GM12878 (cell line): ENCODE data around the gene FRAS1. TPM values are rescaled to one million over a fixed set of nuclear protein-coding genes. Genes with fewer than 3 reads are reported as not detected.
A peak's percentile ranks its signal among the peaks of the same experiment; 100 is the strongest.

Source experiments
- ATAC-seq: fragments of 200-7000 bp; cut with Tn5 transposase; 3 replicates; pipeline ENCODE4 v1.9.1; 2020; ENCODE audit warnings: mild to moderate bottlenecking, moderate library complexity
- BruUV-seq: library from RNA; stranded (reverse); fragments of 400-500 nt; replicated peaks from 2 replicates; lab custom pipeline; 2021; lab: Mats Ljungman, UMichigan
- CTCF ChIA-PET: fragments of 300-600 bp; sonication (Branson Sonifier 250); formaldehyde crosslinking; extraction: SDS; loops from one replicate; lab custom pipeline; 2021; ENCODE audit warnings: inconsistent platforms; lab: Yijun Ruan, JAX
- POLR2A ChIA-PET: fragments of 350-600 bp; formaldehyde crosslinking; extraction: SDS; loops from one replicate; lab custom pipeline; 2021; ENCODE audit warnings: inconsistent platforms; lab: Charles Lee
- RAD21 ChIA-PET: fragments of 300-600 bp; sonication (Branson Sonifier 250); formaldehyde crosslinking; loops from one replicate; lab custom pipeline; 2023; ENCODE audit warnings: antibody characterized with exemption; ENCODE audit not compliant: unreplicated experiment; lab: Charles Lee
- SMC1A ChIA-PET: fragments of 300-600 bp; sonication (Branson Sonifier 250); formaldehyde crosslinking; loops from one replicate; lab custom pipeline; 2023; ENCODE audit not compliant: unreplicated experiment, uncharacterized antibody; lab: Charles Lee
- DNase-seq: peaks from one replicate; pipeline ENCODE4 v3.0.0-alpha.2; 2011; ENCODE audit warnings: low read depth, low spot score
- FAIRE-seq: peaks from 3 replicates; lab custom pipeline; 2011; peaks lifted over from hg19 to GRCh38; lab: Jason Lieb, UNC
- H2AFZ ChIP-seq: 2 replicates; pipeline ENCODE4 v1.6.0; 2011; ENCODE audit warnings: low read depth, low read length, control low read depth; ENCODE audit not compliant: control insufficient read depth
- H3K27ac ChIP-seq: 2 replicates; pipeline ENCODE4 v1.5.1; 2011; ENCODE audit warnings: control low read depth; ENCODE audit not compliant: control insufficient read depth, insufficient read depth
- H3K27me3 ChIP-seq, 2 experiments: replicated peaks in 1 of 2; 2 replicates each; pipeline versions ENCODE4 v1.6.0 to v1.6.1; 2011; ENCODE audit warnings: low read length in 1 of 2; ENCODE audit not compliant: control insufficient read depth in 2 of 2, insufficient read depth in 2 of 2
- H3K36me3 ChIP-seq, 2 experiments: 2 replicates each; pipeline ENCODE4 v1.5.1; 2011; ENCODE audit warnings: low read length in 1 of 2; ENCODE audit not compliant: control insufficient read depth in 2 of 2, insufficient read depth in 2 of 2
- H3K4me1 ChIP-seq: 2 replicates; pipeline ENCODE4 v1.6.1; 2011; ENCODE audit warnings: mild to moderate bottlenecking, low read length, moderate library complexity, mixed read lengths; ENCODE audit not compliant: control insufficient read depth, insufficient read depth
- H3K4me2 ChIP-seq: 2 replicates; pipeline ENCODE4 v1.6.0; 2011; ENCODE audit warnings: control low read depth; ENCODE audit not compliant: control insufficient read depth, insufficient read depth
- H3K4me3 ChIP-seq: fragments of 200-600 bp; sonication (generic); 2 replicates; pipeline ENCODE4 v1.5.1; 2016
- H3K79me2 ChIP-seq: 2 replicates; pipeline ENCODE4 v1.6.0; 2011; ENCODE audit warnings: low read length; ENCODE audit not compliant: control insufficient read depth, insufficient read depth
- H3K9ac ChIP-seq: 2 replicates; pipeline ENCODE4 v1.8.0; 2011; ENCODE audit warnings: low read length, control low read depth, mixed read lengths; ENCODE audit not compliant: control insufficient read depth, insufficient read depth
- H3K9me3 ChIP-seq: replicated peaks from 3 replicates; pipeline ENCODE4 v1.5.1; 2011; ENCODE audit warnings: mild to moderate bottlenecking, low read length; ENCODE audit not compliant: control insufficient read depth, insufficient read depth
- H4K20me1 ChIP-seq: 2 replicates; pipeline ENCODE4 v1.6.0; 2011; ENCODE audit not compliant: control insufficient read depth, insufficient read depth
- CHD2 ChIP-seq: IDR thresholded peaks from 2 replicates; pipeline ENCODE4 v1.6.1; 2011; ENCODE audit warnings: low read depth, low read length, improper control_type of control experiment, borderline replicate concordance
- DPF2 ChIP-seq: fragments of 450-650 bp; IDR thresholded peaks from 2 replicates; pipeline ENCODE4 v1.6.1; 2017; ENCODE audit warnings: mild to moderate bottlenecking
- ESRRA ChIP-seq: IDR thresholded peaks from 2 replicates; pipeline ENCODE4 v1.6.1; 2012; ENCODE audit warnings: mild to moderate bottlenecking, low read length, improper control_type of control experiment
- EZH2 ChIP-seq: IDR thresholded peaks from 2 replicates; pipeline ENCODE4 v1.6.1; 2012; ENCODE audit warnings: low read depth, mild to moderate bottlenecking, control low read depth, inconsistent platforms, low read length, borderline replicate concordance; ENCODE audit not compliant: control insufficient read depth
- FOS ChIP-seq: IDR thresholded peaks from 3 replicates; pipeline ENCODE4 v1.6.1; 2011; ENCODE audit warnings: borderline replicate concordance; ENCODE audit not compliant: insufficient read length; ENCODE audit errors: extremely low read depth
- HDAC2 ChIP-seq: fragments of 200-600 bp; sonication (generic); IDR thresholded peaks from 2 replicates; pipeline ENCODE4 v1.6.1; 2017
- IKZF1 ChIP-seq: fragments of 450-650 bp; conservative IDR thresholded peaks from 2 replicates; pipeline ENCODE4 v1.6.1; 2017; ENCODE audit warnings: antibody characterized with exemption, mild to moderate bottlenecking
- IKZF2 ChIP-seq, 2 experiments: fragments of 450-650 bp; IDR thresholded peaks; 2 replicates each; pipeline ENCODE4 v1.6.1; 2017; ENCODE audit warnings: mild to moderate bottlenecking in 2 of 2, moderate library complexity in 2 of 2
- MEF2B ChIP-seq: fragments of 450-650 bp; IDR thresholded peaks from 2 replicates; pipeline ENCODE4 v1.6.1; 2018; ENCODE audit warnings: mild to moderate bottlenecking, moderate library complexity; ENCODE audit not compliant: partially characterized antibody, poor library complexity, severe bottlenecking
- MTA2 ChIP-seq: fragments of 450-650 bp; IDR thresholded peaks from 2 replicates; pipeline ENCODE4 v1.6.1; 2016; ENCODE audit warnings: low read depth, mild to moderate bottlenecking, moderate library complexity
- PML ChIP-seq: IDR thresholded peaks from 2 replicates; pipeline ENCODE4 v1.6.1; 2012; ENCODE audit warnings: low read length, inconsistent platforms
- RCOR1 ChIP-seq: conservative IDR thresholded peaks from 2 replicates; pipeline ENCODE4 v1.6.1; 2012; ENCODE audit warnings: low read depth, low read length, improper control_type of control experiment
- SIN3A ChIP-seq: IDR thresholded peaks from 2 replicates; pipeline ENCODE4 v1.6.1; 2012; ENCODE audit warnings: low read depth, low read length, improper control_type of control experiment
- SMAD1 ChIP-seq: fragments of 450-650 bp; IDR thresholded peaks from 2 replicates; pipeline ENCODE4 v1.6.1; 2018; ENCODE audit warnings: mild to moderate bottlenecking, low read depth; ENCODE audit not compliant: partially characterized antibody
- SPI1 ChIP-seq: IDR thresholded peaks from 2 replicates; pipeline ENCODE4 v1.6.1; 2011; ENCODE audit warnings: low read depth, mild to moderate bottlenecking, low read length, moderate library complexity, borderline replicate concordance; ENCODE audit not compliant: insufficient read depth
- SUZ12 ChIP-seq: fragments of 200-600 bp; sonication (generic); IDR thresholded peaks from one replicate; pipeline ENCODE4 v1.6.1; 2018; ENCODE audit warnings: antibody characterized with exemption, mild to moderate bottlenecking; ENCODE audit not compliant: unreplicated experiment
- TCF7 ChIP-seq: IDR thresholded peaks from 2 replicates; pipeline ENCODE4 v1.6.1; 2014; ENCODE audit warnings: antibody characterized with exemption, borderline replicate concordance
- ZNF384 ChIP-seq: IDR thresholded peaks from 2 replicates; pipeline ENCODE4 v1.6.1; 2012; ENCODE audit warnings: low read depth, mild to moderate bottlenecking, low read length, improper control_type of control experiment, borderline replicate concordance
- WGBS: methylation state at CpG from one replicate; pipeline ENCODE4 v1.1.6; 2016; ENCODE audit warnings: low lambda C conversion rate; ENCODE audit not compliant: insufficient replicate concordance, insufficient coverage; ENCODE audit errors: missing lambda C conversion rate; 5-methylcytosine and 5-hydroxymethylcytosine counted together
- in situ Hi-C: fragments of 300-500 bp; cut with MboI; formaldehyde crosslinking; loops from 9 replicates; pipeline ENCODE4 v1.14.3; 2018; ENCODE audit warnings: mixed read lengths
- intact Hi-C: fragments of 100-400 bp; cut with micrococcal nuclease; formaldehyde crosslinking; loops from one replicate; pipeline ENCODE4 v1.14.2; 2022; ENCODE audit not compliant: unreplicated experiment
- polyA plus RNA-seq, 11 experiments: library from polyadenylated mRNA; depleted of rRNA in 4 of 11; unstranded in 6 of 11; stranded (reverse) in 5 of 11; fragments of >200 nt; fragmentation: Nextera tagmentation in 4 of 11; fragmentation: Illumina TruSeq in 1 of 11; extraction: Ambion mirVana in 4 of 11; extraction: Trizol in 1 of 11; gene quantifications; 1 replicate in 1 of 11; 2 replicates in 10 of 11; pipeline versions ENCODE4 v1.2.1 to v1.2.3, GENCODE V29; 2011 to 2016; ENCODE audit warnings: inconsistent platforms in 2 of 11, missing spikeins in 2 of 11, low read depth in 1 of 11
- total RNA-seq, 4 experiments: library from RNA; depleted of rRNA in 3 of 4; stranded (reverse); fragments of >200 nt in 3 of 4; fragmentation: Illumina TruSeq in 1 of 4; extraction: Trizol in 1 of 4; gene quantifications; 2 replicates each; pipeline versions ENCODE4 v1.2.1 to v1.2.3, GENCODE V29; 2013 to 2021
- TF ChIP-seq, protein P1 (sequence below): fragments of 450-650 bp; IDR thresholded peaks from 2 replicates; pipeline ENCODE4 v1.6.1; 2016; ENCODE audit warnings: mild to moderate bottlenecking, moderate library complexity, borderline replicate concordance

FRAS1 gene
- total and polyA plus RNA-seq, 10 of the 15 experiments (the other 5 are each of a cell fraction or from before 2014, with no cell fraction given), result 0.08 to 11.7 (median 0.20) TPM

- TF ChIP-seq FOS (no peak), EZH2 (no peak), DPF2 (no peak), ESRRA (no peak)
- TF ChIP-seq, all 136 proteins: peak for 0
These were observed 320.4 kb downstream of the FRAS1 start (continued) for GRCh38 chr4:78377555-78377954.

DNA sequence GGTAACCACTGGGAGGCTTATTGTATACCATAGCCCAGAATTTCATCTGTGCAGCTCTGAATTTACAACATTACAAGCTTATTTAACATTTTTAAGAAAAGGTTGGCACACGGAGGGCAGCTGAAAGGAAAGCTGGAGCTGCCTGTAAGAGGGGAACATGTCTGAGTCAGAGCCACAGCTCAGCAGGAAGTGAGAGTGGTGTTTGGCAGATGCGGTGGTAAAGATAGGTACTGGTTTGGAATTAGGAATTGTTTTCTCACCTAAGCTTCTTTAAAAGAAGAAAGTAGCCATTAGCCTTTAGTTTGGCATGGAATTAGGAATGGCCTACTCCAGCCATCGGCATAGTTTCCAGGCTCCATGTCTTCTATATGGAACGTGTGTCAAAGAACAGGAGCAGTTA, 321.9 kb downstream of the FRAS1 start:
- 8% methylated on average over 4 of the region's 4 CpGs for WGBS
- Histone ChIP-seq H3K27me3 (no peaks in the 10 kb centered on the region), H3K9ac (no peak overlapping the region), H4K20me1 (no peaks in the 10 kb centered on the region), H3K79me2 (no peaks in the 10 kb centered on the region), H3K27ac (no peak overlapping the region), H3K9me3 (no peaks in the 10 kb centered on the region), H3K4me1 (no peaks in the 10 kb centered on the region), H2AFZ (no peak overlapping the region), H3K4me2 (no peak overlapping the region), H3K36me3 (no peaks in the 10 kb centered on the region), H3K4me3 (no peak overlapping the region)
- ChIA-PET CTCF (interaction anchor here (0.6 kb wide), 1 partner anchor 87 kb away, joined by 3 read pairs; no protein-coding TSS in a partner anchor), SMC1A (interaction anchor here (0.6 to 1.4 kb wide), 5 partner anchors 17 to 319 kb away, joined by 3 to 6 read pairs (median 3); no protein-coding TSS in a partner anchor), POLR2A (no interaction called here), RAD21 (interaction anchor here (1.2 to 2.1 kb wide), 2 partner anchors 215 to 319 kb away, joined by 3 to 9 read pairs; no protein-coding TSS in a partner anchor)
- in situ Hi-C loops, result no loop called here
- DNase-seq, result no peak
- no peak for FAIRE-seq
- peak in 1 of 2 experiments; percentile 32; a peak in 1 of 4 replicates for TF ChIP-seq IKZF2 (IDR thresholded peaks at IDR 0.05)
- peak; percentile 58; the same call in 1 of the 2 replicates for TF ChIP-seq IKZF1
- no peak for TF ChIP-seq CHD2
- no peak for TF ChIP-seq HDAC2
- peak; percentile 24; the same call in 1 of the 2 replicates for TF ChIP-seq SPI1
- TF ChIP-seq TCF7, result no peak
- TF ChIP-seq PML, result no peak
- TF ChIP-seq SUZ12, result no peak
- no peak for TF ChIP-seq MEF2B
- TF ChIP-seq ZNF384, result no peak
- TF ChIP-seq, protein P1, sequence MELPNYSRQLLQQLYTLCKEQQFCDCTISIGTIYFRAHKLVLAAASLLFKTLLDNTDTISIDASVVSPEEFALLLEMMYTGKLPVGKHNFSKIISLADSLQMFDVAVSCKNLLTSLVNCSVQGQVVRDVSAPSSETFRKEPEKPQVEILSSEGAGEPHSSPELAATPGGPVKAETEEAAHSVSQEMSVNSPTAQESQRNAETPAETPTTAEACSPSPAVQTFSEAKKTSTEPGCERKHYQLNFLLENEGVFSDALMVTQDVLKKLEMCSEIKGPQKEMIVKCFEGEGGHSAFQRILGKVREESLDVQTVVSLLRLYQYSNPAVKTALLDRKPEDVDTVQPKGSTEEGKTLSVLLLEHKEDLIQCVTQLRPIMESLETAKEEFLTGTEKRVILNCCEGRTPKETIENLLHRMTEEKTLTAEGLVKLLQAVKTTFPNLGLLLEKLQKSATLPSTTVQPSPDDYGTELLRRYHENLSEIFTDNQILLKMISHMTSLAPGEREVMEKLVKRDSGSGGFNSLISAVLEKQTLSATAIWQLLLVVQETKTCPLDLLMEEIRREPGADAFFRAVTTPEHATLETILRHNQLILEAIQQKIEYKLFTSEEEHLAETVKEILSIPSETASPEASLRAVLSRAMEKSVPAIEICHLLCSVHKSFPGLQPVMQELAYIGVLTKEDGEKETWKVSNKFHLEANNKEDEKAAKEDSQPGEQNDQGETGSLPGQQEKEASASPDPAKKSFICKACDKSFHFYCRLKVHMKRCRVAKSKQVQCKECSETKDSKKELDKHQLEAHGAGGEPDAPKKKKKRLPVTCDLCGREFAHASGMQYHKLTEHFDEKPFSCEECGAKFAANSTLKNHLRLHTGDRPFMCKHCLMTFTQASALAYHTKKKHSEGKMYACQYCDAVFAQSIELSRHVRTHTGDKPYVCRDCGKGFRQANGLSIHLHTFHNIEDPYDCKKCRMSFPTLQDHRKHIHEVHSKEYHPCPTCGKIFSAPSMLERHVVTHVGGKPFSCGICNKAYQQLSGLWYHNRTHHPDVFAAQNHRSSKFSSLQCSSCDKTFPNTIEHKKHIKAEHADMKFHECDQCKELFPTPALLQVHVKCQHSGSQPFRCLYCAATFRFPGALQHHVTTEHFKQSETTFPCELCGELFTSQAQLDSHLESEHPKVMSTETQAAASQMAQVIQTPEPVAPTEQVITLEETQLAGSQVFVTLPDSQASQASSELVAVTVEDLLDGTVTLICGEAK, result no peak
- TF ChIP-seq SIN3A, result no peak
- no peak for TF ChIP-seq MTA2
- TF ChIP-seq SMAD1, result no peak
- no peak for TF ChIP-seq RCOR1
- intact Hi-C loops, result no loop called here
- ATAC-seq, result peak; percentile 71
- BruUV-seq, result no TSS peak
